ENCODE data around the gene DPY19L1.
"Not testable (repeated sequence)": the region's sequence is repeated elsewhere in the genome, so short reads cannot be mapped to it uniquely, and the experiment has no call there.

The DPY19L1 gene

DNA sequence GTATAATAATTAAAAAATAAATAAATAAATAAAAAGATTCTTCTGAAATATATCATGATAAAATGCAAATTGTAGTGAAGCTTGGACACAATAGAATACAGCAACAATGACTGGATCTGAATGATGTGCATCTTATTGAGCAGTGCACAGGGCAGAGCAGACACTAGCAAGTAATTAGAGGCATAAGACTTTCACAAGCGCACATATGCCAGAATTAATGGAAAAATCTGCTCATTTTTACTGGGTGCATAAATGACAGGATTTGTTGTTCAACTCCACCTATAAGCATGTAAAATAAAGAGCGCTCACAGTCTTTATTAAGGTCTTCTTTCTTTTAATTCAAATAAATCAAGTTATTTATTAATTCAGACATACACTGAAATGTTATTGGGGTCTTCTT is 125.0 kb downstream of the DPY19L1 start:
- no peak for DNase-seq

GRCh38 chr7:34906266-34906850 is 130.9 kb downstream of the DPY19L1 start:
- not testable (repeated sequence) for DNase-seq

DNA sequence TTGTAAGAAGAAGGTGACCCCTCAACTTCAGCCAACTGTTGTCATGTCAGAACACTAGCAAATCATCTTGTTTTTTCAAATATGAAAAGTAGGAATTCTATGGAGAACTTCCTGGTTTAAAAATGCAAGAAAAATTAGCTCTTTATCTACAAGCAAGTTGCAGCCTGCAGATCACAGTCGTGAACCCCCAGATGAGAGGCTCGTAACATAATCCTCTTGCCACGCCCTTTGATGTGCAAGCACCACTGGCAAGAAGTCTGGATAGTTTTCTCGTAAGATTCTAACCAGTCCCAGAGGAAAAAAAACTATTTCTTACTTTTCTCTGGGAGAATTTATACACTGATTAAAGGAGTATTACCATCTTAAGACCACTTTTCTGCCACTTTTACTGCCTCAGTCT is 132.3 kb downstream of the DPY19L1 start:
- no peak for DNase-seq

GRCh38 chr7:34903921-34904320 is 133.4 kb downstream of the DPY19L1 start:
- DNase-seq, result not testable (repeated sequence)

DNA sequence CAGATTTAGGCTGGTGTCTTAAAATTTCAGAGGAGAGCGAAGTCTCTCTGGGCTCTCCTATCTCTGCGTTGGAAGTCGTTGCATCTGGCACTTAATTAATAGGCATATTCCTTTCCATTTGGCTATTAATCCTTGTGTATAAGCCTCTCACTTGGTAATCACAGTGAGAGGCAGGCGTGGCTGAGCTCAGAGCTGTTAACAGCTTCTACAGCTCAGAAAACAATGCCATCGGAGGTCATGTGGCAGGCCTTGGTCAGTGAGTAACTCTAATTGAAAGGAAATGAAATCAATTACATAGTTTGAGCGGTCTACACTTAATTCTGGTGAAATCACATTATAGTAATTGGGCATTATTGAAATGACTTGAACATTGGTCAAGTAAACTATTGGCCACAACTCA is 135.1 kb downstream of the DPY19L1 start:
- DNase-seq, result no peak

DNA sequence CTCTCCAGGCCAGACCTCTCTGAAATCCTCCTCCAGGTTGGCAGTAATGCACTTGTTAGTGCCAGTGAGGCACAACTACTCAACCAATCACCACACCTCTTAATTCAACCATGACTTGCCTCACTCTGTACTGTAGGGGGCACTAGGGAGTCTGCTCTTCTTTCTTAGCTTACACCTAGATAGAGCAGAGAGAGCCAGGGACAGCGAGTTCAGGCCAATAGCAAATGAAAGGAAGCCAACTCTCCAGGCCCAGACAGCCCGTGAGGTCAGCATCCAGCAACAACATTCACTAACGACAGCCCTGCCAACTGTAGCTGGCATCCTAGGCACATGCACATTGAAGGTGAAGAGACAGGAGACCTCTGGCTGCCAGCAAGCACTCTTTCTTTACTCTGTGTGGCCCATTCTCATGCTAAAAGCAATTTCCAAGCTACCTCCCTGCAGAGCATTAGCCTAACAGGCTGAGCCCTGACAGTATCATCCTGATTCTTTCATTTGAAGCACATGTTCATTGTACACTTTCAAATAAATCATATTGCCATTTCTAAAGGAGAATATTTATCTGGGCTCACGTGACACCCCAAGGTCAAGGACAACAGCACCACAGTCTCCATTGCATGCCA is 136.3 kb downstream of the DPY19L1 start:
- no peak for DNase-seq

GRCh38 chr7:34895202-34895601 is 142.1 kb downstream of the DPY19L1 start:
- no peak for DNase-seq

DNA sequence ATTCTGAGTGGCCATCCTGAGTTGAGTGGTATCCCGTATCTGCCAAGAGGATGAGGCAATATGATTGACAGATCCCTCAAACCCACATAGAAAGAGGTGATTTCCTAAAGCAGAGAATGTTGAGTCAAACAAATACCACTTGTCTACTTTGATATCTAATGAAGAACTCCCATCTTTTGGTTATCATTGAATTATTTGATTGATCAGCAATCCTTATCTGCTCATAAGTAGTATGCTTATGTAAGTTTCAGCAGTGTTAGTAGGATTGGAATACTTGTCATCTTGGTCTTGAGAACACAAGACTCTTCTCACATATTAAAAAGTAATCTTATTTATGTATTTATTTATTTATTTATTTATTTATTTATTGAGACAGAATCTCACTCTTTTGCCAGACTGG is 147.3 kb downstream of the DPY19L1 start:
- no peak for DNase-seq

DNA sequence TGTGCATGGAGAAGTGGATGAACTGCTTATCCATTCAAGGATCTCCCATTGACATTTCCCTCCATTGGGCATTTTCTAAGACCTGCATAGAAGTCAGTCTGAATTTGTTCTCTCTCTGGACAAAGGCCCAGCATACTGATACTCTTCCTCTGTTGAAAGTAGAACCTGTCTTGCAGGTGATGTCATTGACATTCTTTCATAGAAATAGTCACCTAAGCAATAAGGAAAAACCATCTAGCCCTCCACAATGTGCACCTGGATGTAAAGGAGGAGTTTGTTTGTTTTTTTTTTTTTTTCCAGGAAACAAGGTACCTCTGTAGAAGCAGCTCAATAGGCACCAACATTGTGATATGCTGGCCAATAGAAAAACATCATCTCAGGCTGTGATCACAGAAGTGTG is 150.4 kb downstream of the DPY19L1 start:
- DNase-seq, result no peak

DNA sequence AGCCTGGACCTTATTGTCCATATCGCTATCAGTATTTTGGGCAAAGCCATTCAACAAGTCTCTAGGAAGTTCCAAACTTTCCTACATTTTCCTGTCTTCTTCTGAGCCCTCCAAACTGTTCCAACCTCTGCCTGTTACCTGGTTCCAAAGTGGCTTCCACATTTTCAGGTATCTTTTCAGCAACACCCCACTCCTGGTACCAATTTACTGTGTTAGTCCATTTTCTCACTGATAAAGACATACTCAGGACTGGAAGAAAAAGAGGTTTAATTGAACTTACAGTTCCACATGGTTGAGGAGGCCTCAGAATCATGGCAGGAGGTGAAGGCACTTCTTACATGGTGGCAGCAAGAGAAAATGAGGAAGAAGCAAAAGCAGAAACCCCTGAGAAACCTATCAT is 153.4 kb downstream of the DPY19L1 start:
- not testable (repeated sequence) for DNase-seq

DNA sequence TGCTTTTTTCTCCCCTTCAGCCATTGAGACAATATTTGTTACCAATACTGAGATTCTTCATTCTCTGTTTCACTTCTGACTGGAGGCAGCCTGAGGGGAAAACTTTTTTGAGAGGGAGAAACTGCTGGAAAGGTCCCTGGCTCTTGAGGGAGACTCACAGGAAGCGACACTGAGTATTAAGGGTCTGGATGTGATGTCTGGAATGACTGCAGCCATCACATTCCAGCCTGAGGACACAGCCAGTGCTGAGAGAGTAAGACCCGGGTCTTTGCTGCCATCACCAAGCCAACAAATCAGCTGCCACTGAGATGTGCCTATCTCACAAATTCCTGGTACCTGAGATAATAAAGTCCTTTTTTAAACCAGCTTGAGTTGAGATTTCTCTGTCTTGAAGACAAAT is 157.4 kb downstream of the DPY19L1 start:
- DNase-seq, result no peak

- not testable (repeated sequence) for DNase-seq
These were observed 158.1 kb downstream of the DPY19L1 start for GRCh38 chr7:34878944-34879735.

Data from NCI-H1436 treated with DMSO at 0.1 percent for 48 hours (cell line).